K562 (cell line): Measurements from ENCODE around the gene CCSER2.
"Not testable (repeated sequence)": the region's sequence is repeated elsewhere in the genome, so short reads cannot be mapped to it uniquely, and the experiment has no call there.

ENCODE experiments used
- ATF6 ChIP-seq: sonication (generic); formaldehyde crosslinking; IDR thresholded peaks from 2 replicates; pipeline ENCODE4 v1.4.0; 2020; ENCODE audit warnings: mild to moderate bottlenecking, missing genetic modification reagents
- CBX3 ChIP-seq, 2 experiments: IDR thresholded peaks; 1 replicate in 1 of 2; 2 replicates in 1 of 2; pipeline ENCODE4 v1.6.1; 2012; ENCODE audit warnings: inconsistent platforms in 2 of 2, low read length in 2 of 2, borderline replicate concordance in 1 of 2, control low read depth in 1 of 2
- CTCF ChIP-seq, 3 experiments: IDR thresholded peaks in 2 of 3; conservative IDR thresholded peaks in 1 of 3; 2 replicates each; pipeline ENCODE4 v1.5.1; 2011 to 2012; ENCODE audit warnings: low read length in 3 of 3, mild to moderate bottlenecking in 3 of 3, control low read depth in 2 of 3, improper control_type of control experiment in 1 of 3, inconsistent platforms in 1 of 3, low read depth in 1 of 3, mixed read lengths in 1 of 3, moderate library complexity in 1 of 3; ENCODE audit not compliant: insufficient read depth in 2 of 3
- FOS ChIP-seq: IDR thresholded peaks from 3 replicates; pipeline ENCODE4 v1.6.1; 2011; ENCODE audit not compliant: insufficient read length; ENCODE audit errors: extremely low read depth
- HES1 ChIP-seq: fragments of 450-650 bp; IDR thresholded peaks from 2 replicates; pipeline ENCODE4 v1.6.1; 2016; ENCODE audit warnings: low read depth, mild to moderate bottlenecking, moderate library complexity
- KDM4B ChIP-seq, 2 experiments: fragments of 450-650 bp in 1 of 2; sonication (generic) in 1 of 2; IDR thresholded peaks; 2 replicates each; pipeline ENCODE4 v1.6.1; 2016 to 2017; ENCODE audit warnings: borderline replicate concordance in 2 of 2, antibody characterized with exemption in 1 of 2, low read depth in 1 of 2, mild to moderate bottlenecking in 1 of 2
- MXD1 ChIP-seq: fragments of 250-450 bp; sonication (Bioruptor Pico); IDR thresholded peaks from 2 replicates; pipeline ENCODE4 v1.8.0; 2021; ENCODE audit warnings: borderline replicate concordance, mild to moderate bottlenecking, moderate library complexity; ENCODE audit not compliant: poor library complexity, severe bottlenecking
- MXI1 ChIP-seq: IDR thresholded peaks from 2 replicates; pipeline ENCODE4 v1.6.1; 2011; ENCODE audit warnings: low read depth, mild to moderate bottlenecking, improper control_type of control experiment, low read length
- POLR2AphosphoS5 ChIP-seq: IDR thresholded peaks from 2 replicates; pipeline ENCODE4 v1.6.1; 2011; ENCODE audit warnings: mild to moderate bottlenecking, low read depth, low read length, moderate library complexity; ENCODE audit not compliant: control insufficient read depth, insufficient read depth
- SP1 ChIP-seq: sonication (generic); formaldehyde crosslinking; IDR thresholded peaks from 2 replicates; pipeline ENCODE4 v1.8.1; 2022; ENCODE audit warnings: mild to moderate bottlenecking, missing genetic modification reagents
- TBP ChIP-seq: optimal IDR thresholded peaks from 2 replicates; pipeline ENCODE3; 2011; ENCODE audit warnings: low read depth, low read length, improper control_type of control experiment
- THRAP3 ChIP-seq: fragments of 450-650 bp; IDR thresholded peaks from 2 replicates; pipeline ENCODE4 v1.6.1; 2016; ENCODE audit warnings: mild to moderate bottlenecking, inconsistent platforms, borderline replicate concordance
- ZNF766 ChIP-seq: fragments of 200-800 bp; sonication (Bioruptor generic); conservative IDR thresholded peaks from 2 replicates; pipeline ENCODE4 v1.6.1; 2016; ENCODE audit warnings: missing genetic modification characterization, missing compliant biosample characterization
- ZZZ3 ChIP-seq: fragments of 450-650 bp; IDR thresholded peaks from 2 replicates; pipeline ENCODE4 v1.6.1; 2016; ENCODE audit warnings: antibody characterized with exemption, mild to moderate bottlenecking, moderate library complexity

GRCh38 chr10:84527386-84527785, 199.0 kb downstream of the CCSER2 start:
- TF ChIP-seq ATF6 (CRISPR knock-in tag); SP1 (CRISPR knock-in tag); MXD1 (CRISPR knock-in tag); KDM4B (IDR thresholded peaks at IDR 0.05; ENCODE audit: borderline replicate concordance in 2 of 2, low read depth in 1 of 2); CTCF (IDR thresholded peaks at IDR 0.05 in 2 of 3, conservative IDR thresholded peaks at IDR 0.05 in 1 of 3; ENCODE audit: insufficient read depth in 2 of 3, low read depth in 1 of 3, low read length in 3 of 3); CBX3 (IDR thresholded peaks at IDR 0.05; ENCODE audit: borderline replicate concordance in 1 of 2, low read length in 2 of 2); ZNF766; ZZZ3; POLR2AphosphoS5; THRAP3; HES1; TBP; MXI1; FOS: not testable (repeated sequence)
